Measurements from ENCODE around the gene RICTOR.

GRCh38 chr5:39072925-39073766 is 1.1 kb downstream of the RICTOR start:
- TF ChIP-seq TAF1 (IDR thresholded peaks at IDR 0.05; ENCODE audit: low read depth, low read length) (peak; percentile 56; the same call in 1 of the 2 replicates), POLR2A (IDR thresholded peaks at IDR 0.05; ENCODE audit: low read depth, low read length) (peak; percentile 64; the same call in 1 of the 2 replicates), POU2F2 (IDR thresholded peaks at IDR 0.05; ENCODE audit: low read depth, low read length) (no peak), PAX5 (IDR thresholded peaks at IDR 0.05; ENCODE audit: insufficient read depth, low read length, severe bottlenecking) (no peak), SPI1 (IDR thresholded peaks at IDR 0.05; ENCODE audit: low read depth, low read length) (peak; percentile 26; the same call in 1 of the 2 replicates)
